ENCODE measurements around the gene TENM4. TPM values are rescaled to one million over a fixed set of nuclear protein-coding genes. Genes with fewer than 3 reads are reported as not detected.

The TENM4 gene
- total RNA-seq, 2 experiments from 2014 or later, result not detected

- DNase-seq (no peak), ATAC-seq (no peak)
- no peaks in the 10 kb centered on the region for H3K27me3 Mint-ChIP-seq
- no peaks in the 10 kb centered on the region for H3K36me3 Mint-ChIP-seq (ENCODE audit: low read depth)
- no peak overlapping the region for H3K27ac Mint-ChIP-seq
- no peak overlapping the region for H3K4me3 Mint-ChIP-seq
- no peaks in the 10 kb centered on the region for H3K9me3 Mint-ChIP-seq
- ChIA-PET CTCF (no interaction called here), POLR2A (no interaction called here)
- TF ChIP-seq CTCF (IDR thresholded peaks at IDR 0.05), result no peak
- no peaks in the 10 kb centered on the region for H3K4me1 Mint-ChIP-seq (ENCODE audit: low read depth)
- intact Hi-C loops (cut with micrococcal nuclease), result no loop called here
Observed at GRCh38 chr11:79396001-79396400, 44.8 kb downstream of the TENM4 start.

GRCh38 chr11:79393362-79394043 is 47.3 kb downstream of the TENM4 start:
- intact Hi-C loops (cut with micrococcal nuclease), result no loop called here
- H3K9me3 Mint-ChIP-seq, result no peaks in the 10 kb centered on the region
- H3K36me3 Mint-ChIP-seq (ENCODE audit: low read depth), result no peaks in the 10 kb centered on the region
- POLR2A ChIA-PET, result no interaction called here
- no peak overlapping the region for H3K4me3 Mint-ChIP-seq
- no peak overlapping the region for H3K27ac Mint-ChIP-seq
- TF ChIP-seq CTCF (IDR thresholded peaks at IDR 0.05), result no peak
- ATAC-seq (no peak), DNase-seq (no peak)
- CTCF ChIA-PET, result no interaction called here
- H3K27me3 Mint-ChIP-seq, result no peaks in the 10 kb centered on the region
- H3K4me1 Mint-ChIP-seq (ENCODE audit: low read depth), result no peaks in the 10 kb centered on the region

- H3K4me3 Mint-ChIP-seq, result no peak overlapping the region
- H3K9me3 Mint-ChIP-seq, result no peaks in the 10 kb centered on the region
- ATAC-seq (no peak), DNase-seq (no peak)
- intact Hi-C loops (cut with micrococcal nuclease), result no loop called here
- no peaks in the 10 kb centered on the region for H3K36me3 Mint-ChIP-seq (ENCODE audit: low read depth)
- no peaks in the 10 kb centered on the region for H3K4me1 Mint-ChIP-seq (ENCODE audit: low read depth)
- no peak overlapping the region for H3K27ac Mint-ChIP-seq
- ChIA-PET POLR2A (no interaction called here), CTCF (no interaction called here)
- no peaks in the 10 kb centered on the region for H3K27me3 Mint-ChIP-seq
- no peak for TF ChIP-seq CTCF (IDR thresholded peaks at IDR 0.05)
Observed at GRCh38 chr11:79392161-79392560, 48.7 kb downstream of the TENM4 start.

GRCh38 chr11:79390923-79391322 is 49.9 kb downstream of the TENM4 start:
- Mint-ChIP-seq H3K9me3 (no peaks in the 10 kb centered on the region), H3K4me1 (ENCODE audit: low read depth) (no peaks in the 10 kb centered on the region)

GRCh38 chr11:79390477-79390876 is 50.4 kb downstream of the TENM4 start:
- no peaks in the 10 kb centered on the region for H3K9me3 Mint-ChIP-seq
- DNase-seq (no peak), ATAC-seq (no peak)
- CTCF ChIA-PET, result no interaction called here
- no peaks in the 10 kb centered on the region for H3K4me1 Mint-ChIP-seq (ENCODE audit: low read depth)
- no peaks in the 10 kb centered on the region for H3K27me3 Mint-ChIP-seq
- no peak for TF ChIP-seq CTCF (IDR thresholded peaks at IDR 0.05)
- no peak overlapping the region for H3K27ac Mint-ChIP-seq
- intact Hi-C loops (cut with micrococcal nuclease), result no loop called here
- POLR2A ChIA-PET, result no interaction called here
- H3K4me3 Mint-ChIP-seq, result no peak overlapping the region
- no peaks in the 10 kb centered on the region for H3K36me3 Mint-ChIP-seq (ENCODE audit: low read depth)

More at GRCh38 chr11:79390923-79391322, 49.9 kb downstream of the TENM4 start:
- TF ChIP-seq CTCF (IDR thresholded peaks at IDR 0.05), result no peak
- POLR2A ChIA-PET, result no interaction called here
- Mint-ChIP-seq H3K27me3 (no peaks in the 10 kb centered on the region), H3K27ac (no peak overlapping the region), H3K36me3 (ENCODE audit: low read depth) (no peaks in the 10 kb centered on the region), H3K4me3 (no peak overlapping the region)
- CTCF ChIA-PET, result no interaction called here
- intact Hi-C loops (cut with micrococcal nuclease), result no loop called here
- DNase-seq, result no peak
- ATAC-seq, result no peak

All from activated CD8-positive, alpha-beta T cell treated with anti-CD3 and anti-CD28 coated beads for 36 hours (primary cell).